ENCODE measurements around the gene DLL4. TPM values are rescaled to one million over a fixed set of nuclear protein-coding genes. Genes with fewer than 3 reads are reported as not detected.

The DLL4 gene
- total RNA-seq, 2 experiments from 2014 or later = not detected

DNA sequence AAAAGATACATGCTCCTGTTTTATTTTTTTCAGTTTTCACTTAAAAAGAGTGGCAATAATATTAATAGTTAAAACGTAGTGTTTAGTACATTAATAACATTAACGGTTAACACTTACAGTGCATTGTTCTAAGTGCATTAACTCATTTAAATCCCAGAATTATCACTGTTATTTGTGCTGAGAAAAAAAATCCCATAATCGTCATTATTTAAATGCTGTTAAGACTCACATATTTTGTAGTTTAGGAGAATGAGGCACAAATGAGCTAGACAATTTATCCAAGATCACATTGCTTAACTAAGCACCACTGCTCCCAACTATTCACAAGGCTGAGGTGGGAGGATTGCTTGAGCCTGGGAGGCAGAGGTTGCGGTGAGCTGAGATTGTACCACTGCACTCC lies 59.0 kb downstream of the DLL4 start:
- H3K36me3 Mint-ChIP-seq = peaks cover 50% of the 10 kb centered on the region
- intact Hi-C loops (cut with micrococcal nuclease) = no loop called here
- no peak overlapping the region for H3K4me3 Mint-ChIP-seq
- POLR2A ChIA-PET = no interaction called here
- CTCF ChIA-PET = no interaction called here
- no peaks in the 10 kb centered on the region for H3K9me3 Mint-ChIP-seq
- peaks cover 19% of the 10 kb centered on the region for H3K4me1 Mint-ChIP-seq (ENCODE audit: low read depth)
- no peaks in the 10 kb centered on the region for H3K27me3 Mint-ChIP-seq
- DNase-seq = no peak
- no peak overlapping the region for H3K27ac Mint-ChIP-seq

Other genes starting within 250 kb of the DLL4 start
- 10 to 100 TPM; 67.1 to 70.0 TPM for gene RAD51, start 234.2 kb upstream of the DLL4 start, total RNA-seq
- 10 to 100 TPM; 22.6 to 22.7 TPM for gene RMDN3, start 174.1 kb upstream of the DLL4 start, total RNA-seq
- 10 to 100 TPM; 36.0 to 40.2 TPM for gene GCHFR, start 165.3 kb upstream of the DLL4 start, total RNA-seq
- gene C15orf62, start 159.4 kb upstream of the DLL4 start, total RNA-seq = under 1 TPM; 0.39 to 0.43 TPM
- 10 to 100 TPM; 22.8 to 26.1 TPM for gene ZFYVE19, start 122.3 kb upstream of the DLL4 start, total RNA-seq
- gene DNAJC17, start 121.9 kb upstream of the DLL4 start, total RNA-seq = 10 to 100 TPM; 32.5 to 34.5 TPM
- not detected for gene PPP1R14D, start 100.6 kb upstream of the DLL4 start, total RNA-seq
- gene SPINT1, start 85.3 kb upstream of the DLL4 start, total RNA-seq = 10 to 100 TPM; 11.3 to 13.1 TPM
- gene RHOV, start 55.1 kb upstream of the DLL4 start, total RNA-seq = under 1 TPM; 0.29 to 0.53 TPM
- gene VPS18, start 34.9 kb upstream of the DLL4 start, total RNA-seq = 1 to 10 TPM; 7.8 to 8.8 TPM
- gene CHAC1, start 24.1 kb downstream of the DLL4 start, total RNA-seq = 10 to 100 TPM; 21.6 to 22.3 TPM
- 10 to 100 TPM; 19.9 to 22.8 TPM for gene INO80, start 186.9 kb downstream of the DLL4 start, total RNA-seq

Data from activated CD4-positive, alpha-beta memory T cell treated with anti-CD3 and anti-CD28 coated beads for 36 hours (primary cell).